ENCODE measurements around the gene PAX8.

PAX8 gene

DNA sequence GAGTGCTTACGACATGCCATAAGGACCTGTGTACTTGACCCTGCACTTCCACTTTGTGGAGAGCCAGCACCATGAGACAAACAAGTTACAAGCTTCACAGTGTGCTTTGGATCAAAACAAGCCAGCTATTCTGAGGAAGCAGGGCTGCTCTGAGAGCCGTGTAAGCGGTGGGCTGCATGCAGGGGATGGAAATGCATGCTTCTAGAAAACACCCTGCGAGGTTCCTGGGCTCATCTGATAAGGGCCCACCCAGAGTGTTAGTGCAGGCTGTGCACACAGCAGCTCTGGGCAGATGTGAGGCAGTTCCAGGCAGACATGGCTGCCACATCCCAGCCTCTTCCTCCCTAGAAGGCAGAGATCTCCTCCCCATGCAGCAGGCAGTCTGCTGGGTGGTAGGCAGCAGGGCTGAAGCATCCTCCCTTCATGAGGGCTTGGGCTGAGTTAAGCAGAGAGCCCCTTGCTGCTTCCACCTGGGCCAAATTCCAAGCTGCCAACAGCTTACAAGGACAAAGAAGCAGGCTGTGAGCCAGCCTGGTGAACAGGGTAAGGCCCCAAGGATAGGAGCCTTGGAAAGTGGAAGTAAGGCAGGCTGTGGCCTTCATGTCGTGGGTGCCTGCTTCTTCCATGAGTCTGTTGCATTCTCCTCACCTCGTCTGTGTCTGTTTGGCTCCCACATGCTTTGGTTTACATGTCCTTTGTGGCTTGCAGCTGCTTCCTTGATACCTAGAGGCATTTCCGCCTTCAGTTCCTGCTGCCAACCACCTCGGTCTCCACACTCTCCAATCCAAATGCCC is 97.3 kb downstream of the PAX8 start:
- DNase-seq, result peak; percentile 61

DNA sequence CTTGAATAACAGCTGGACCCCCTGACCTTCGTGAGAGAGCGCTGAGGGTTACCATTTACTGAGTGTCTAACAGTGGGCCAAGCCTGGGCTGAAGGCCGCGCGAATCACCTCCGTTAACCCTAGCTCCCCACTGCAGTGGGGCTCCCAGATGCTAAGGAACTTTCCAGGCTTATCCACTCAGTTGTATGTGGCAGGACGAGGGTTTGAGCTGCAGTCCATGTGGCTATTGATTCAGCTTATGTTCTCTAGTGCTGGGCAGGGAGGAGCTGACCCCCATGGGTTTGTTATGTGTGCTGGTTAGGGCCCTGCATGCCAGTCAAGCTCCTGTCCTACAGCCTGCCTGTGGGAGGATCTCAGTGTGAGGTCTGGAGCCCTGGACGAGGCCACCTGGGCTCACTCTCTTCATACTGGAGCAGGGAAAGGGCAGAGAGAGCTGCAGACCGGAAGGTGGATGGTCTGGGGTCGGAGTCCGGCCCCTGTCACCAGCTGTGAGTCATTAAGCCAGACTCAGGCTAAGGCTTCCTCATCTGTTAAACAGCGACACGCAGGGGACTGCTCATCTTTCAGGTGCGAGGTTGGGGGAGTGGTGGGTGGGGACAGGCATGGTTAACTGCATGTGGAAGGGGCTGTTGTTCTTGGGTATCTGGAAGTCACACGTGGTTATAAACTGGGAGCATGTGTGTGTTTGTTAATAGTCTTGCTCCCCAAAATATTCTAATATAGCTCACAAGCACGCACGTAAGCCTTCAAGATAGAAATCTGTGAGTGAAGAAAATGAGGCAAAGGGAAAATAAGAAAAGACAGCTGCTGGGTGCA is 98.4 kb downstream of the PAX8 start:
- no peak for DNase-seq

DNA sequence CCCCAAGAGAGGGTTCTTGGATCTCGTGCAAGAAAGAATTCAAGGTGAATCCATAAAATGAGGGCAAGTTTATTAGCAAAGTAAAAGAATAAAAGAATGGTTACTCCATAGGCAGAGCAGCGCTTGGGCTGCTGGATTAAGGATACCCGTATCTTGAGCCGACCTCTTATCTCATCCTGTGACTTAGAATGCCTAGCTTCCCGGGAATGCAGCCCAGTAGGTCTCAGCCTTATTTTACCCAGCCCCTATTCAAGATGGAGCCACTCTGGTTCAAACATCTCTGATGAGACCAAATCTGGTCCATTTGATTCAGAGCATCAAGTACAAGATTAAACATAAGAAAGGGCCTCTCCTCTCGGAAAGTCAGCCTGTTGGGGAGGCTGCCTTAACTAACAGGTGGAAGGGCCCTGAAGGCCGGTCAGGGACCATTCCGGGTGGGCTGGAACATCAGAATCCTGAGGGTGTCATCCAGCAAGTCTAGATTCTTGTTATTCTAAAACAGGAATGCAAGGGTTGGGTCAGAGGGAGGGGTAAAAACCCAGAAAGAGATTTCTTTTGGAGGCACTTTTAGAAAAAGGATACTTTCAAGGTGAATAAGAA is 99.2 kb downstream of the PAX8 start:
- no peak for DNase-seq

DNA sequence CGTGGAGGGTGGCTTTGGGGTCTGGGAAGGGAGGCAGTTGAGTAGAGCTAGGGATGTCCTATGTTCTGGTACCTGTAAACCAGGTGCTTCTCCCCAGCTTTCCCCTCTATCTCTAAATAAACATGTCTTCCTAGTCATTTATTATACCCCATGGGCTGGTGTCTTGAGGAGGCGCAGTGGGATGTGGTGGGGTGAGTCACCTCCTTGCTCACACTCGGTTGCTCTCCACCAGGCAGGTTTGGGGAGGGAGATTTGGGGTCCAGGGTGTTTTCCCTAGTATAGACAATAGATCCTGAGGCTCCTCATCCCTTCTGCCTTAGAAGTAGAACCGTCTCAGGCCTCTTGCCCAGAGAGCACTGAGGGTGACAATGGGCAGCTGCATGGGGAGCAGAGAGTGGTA is 99.8 kb downstream of the PAX8 start:
- no peak for DNase-seq

DNA sequence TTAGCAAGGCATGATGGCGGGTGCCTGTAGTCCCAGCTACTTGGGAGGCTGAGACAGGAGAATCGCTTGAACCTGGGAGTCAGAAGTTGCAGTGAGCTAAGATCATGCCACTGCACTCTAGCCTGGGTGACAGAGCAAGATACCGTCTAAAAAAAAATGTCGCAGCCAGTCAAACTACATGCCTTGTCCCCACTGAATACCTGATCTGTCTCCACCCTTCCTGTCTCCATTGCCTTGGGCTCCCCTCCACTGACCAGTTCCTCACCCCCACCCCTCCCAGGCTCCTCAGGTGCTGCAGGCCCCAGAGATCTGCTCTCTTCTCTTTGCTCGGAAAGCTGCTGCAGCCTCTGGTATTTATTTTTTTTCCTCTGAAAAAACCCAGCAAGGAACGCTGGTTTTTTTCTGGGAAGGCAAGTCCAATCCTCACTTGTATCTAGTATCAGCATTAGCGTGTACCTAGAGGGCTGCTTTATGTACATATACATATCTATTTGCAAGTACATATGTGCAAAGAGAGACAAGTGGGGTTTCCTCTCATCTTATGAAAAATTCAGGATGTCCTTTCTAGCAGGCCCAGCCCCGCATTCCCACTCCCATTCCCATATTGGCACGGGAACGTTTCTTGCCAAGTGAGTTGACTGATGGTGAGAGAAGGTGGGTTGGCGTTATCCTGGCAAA is 100.5 kb downstream of the PAX8 start:
- no peak for DNase-seq

DNA sequence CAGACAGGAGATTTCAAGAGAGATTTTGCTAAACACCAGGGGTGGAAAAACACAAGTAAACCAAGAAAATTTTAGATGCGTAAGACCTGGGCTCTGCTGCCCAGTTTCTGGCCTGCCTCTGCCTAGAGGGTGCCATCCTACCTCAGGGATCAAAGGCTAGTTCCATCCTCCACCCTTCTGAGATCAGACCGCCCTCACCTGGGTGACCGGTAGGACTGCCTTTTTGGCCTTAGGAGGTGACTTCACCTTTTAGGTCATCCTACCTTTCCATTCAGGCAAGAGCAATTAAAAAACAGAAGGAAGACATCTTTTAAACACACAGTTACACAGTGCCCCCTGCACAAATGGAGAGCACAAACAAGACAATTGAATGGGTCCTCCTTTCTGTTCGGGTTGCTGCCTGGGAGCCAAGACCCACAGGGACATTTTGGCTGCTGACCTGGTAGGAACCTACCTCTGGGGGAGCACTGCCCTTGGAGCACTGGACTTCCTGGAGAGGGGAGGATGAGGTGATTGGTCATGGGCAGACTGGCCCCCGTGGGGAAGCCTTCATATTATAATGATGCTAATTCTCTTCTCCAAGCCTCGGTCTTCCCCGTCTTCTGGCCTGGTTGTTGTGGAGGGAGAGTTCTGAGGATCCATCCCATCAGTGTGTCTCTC is 101.9 kb downstream of the PAX8 start:
- DNase-seq, result no peak

DNA sequence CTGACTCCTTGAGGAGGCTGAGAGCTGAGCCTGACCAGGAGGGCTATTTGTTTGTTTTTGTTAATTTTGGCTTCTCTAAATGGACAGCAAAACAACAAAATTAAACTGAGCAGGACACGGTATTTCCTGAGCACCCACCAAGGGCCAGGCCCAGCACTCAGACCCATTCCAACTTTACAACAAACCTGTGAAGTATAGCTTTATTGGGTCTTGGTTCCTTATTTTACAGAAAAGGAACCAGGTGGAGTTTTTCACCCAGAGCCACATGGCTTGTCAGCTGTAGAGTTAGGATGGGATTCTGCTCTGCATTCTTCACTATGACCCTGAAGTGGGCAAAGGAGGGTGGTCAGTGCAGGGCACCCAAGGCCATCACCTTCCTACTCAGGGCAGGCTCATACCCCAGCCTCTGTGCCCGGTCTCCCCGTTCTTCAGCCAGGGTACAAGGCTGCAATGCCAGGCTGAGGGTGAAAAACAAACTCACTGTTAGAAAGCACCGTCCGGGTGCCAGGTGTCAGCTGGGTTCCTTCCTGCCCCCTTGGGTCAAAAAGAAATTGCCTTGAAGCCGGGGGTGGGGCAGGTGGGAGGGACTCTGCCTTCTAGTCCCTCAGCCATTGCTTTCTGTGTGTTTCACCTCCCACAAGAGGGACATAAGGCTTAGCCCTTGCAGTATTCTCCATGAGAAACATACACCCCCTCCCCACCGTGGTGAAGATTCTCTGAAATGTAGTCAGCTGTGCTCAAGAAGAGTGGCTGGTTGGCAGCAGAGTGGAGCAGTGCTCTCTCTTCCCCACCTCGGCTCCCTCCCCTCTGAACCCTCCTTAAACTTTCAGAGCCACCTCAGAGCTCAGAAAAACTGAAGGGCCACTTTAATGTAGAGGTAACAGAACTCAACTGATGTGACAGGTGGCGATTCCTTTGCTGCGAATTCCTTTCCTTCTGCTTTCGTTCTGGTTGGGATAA is 102.7 kb downstream of the PAX8 start:
- no peak for DNase-seq

DNA sequence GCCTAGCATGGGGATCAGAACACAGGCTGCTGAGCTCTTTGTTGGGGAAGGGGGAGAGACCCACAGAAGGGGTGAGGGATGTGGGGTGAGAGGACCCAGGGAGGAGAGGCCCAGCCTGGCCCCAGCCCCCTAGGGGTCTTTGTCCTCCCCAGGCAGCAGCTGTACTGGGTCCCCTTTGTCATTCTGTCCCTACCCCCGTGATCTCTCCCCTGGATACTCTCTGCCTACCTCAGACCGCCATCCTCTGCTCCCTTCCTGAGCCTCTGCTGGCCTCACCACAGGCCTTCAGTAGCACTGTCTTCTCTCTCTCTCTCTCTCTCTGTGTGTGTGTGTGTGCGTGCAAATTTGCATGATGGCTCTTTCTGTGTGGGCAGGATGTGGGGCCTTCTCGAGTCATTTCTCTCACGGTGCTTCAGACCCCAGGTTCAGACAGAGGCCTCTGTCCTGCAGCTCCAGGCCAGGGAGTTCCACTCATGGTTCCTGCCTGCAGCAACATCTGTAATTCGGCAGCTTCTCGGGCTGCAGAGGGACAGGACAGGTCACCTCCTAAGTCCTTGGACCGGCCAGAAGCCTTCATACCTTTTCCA is 103.6 kb downstream of the PAX8 start:
- DNase-seq, result no peak

DNA sequence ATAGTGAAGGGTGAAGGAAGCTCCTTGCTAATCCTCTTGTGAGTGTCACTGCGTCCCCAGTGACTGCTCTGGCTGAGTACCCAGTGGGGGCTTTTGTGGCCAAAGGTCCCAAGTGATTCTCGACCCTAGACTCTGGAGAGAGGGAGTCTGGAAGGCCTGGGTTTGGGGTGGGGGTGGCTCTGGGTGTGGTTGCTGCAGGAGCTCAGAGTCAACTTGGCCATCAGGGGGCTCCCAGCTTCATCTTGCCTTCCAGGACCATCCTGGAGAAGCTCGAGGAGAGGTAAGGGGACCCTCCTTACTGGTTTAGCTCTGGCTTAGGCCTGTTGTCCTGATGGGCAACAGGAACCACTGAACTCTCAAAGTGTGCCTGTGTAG is 104.4 kb downstream of the PAX8 start:
- no peak for DNase-seq

DNA sequence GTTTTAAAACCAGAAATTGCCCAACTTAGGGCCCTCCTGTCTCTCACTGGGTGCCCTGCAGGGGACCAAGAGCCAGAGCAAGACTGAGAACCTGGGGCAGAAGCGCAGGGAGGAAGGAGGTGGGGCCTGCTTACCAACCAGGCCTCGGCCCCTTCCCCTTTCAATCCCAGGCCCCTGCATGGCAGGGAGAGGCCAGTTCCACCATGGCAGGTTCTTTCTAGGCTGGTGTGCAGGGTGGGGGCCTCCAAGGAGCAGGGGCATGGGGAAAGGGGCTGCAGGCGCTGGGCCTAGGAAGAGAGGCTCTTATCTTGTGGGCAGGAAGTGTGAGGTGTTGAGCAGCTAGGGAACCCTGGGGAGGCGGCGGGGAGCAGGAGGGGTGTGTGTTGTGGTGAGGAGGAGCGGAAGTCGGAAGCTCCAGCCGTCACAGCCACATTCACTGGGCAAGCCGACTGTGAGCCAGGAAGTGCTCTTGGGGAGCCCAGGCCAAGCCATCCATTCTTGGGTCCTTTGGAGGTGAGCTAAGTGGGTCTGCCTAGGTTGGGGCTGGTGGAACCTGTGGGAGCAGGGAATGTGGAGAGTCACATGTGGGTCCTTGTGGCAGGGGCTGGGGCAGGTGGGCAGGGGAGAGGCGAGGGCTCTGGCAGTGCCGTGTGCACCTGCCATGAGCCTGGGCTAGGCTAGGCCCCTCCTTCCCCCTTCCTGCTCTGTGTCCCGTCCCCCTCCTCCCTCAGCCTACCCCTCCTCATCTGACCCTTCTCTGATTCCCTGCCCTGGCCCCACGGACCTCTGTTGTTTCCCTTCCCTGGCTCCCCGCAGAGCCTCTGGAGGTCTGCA is 105.0 kb downstream of the PAX8 start, which contains the start of gene PSD4:
Gene PSD4, plus strand, starts transcription at position 430 of the 834 bp plus-strand sequence. CDS start 8,486 bp downstream, outside the sequence.
- DNase-seq, result peak; percentile 86

DNA sequence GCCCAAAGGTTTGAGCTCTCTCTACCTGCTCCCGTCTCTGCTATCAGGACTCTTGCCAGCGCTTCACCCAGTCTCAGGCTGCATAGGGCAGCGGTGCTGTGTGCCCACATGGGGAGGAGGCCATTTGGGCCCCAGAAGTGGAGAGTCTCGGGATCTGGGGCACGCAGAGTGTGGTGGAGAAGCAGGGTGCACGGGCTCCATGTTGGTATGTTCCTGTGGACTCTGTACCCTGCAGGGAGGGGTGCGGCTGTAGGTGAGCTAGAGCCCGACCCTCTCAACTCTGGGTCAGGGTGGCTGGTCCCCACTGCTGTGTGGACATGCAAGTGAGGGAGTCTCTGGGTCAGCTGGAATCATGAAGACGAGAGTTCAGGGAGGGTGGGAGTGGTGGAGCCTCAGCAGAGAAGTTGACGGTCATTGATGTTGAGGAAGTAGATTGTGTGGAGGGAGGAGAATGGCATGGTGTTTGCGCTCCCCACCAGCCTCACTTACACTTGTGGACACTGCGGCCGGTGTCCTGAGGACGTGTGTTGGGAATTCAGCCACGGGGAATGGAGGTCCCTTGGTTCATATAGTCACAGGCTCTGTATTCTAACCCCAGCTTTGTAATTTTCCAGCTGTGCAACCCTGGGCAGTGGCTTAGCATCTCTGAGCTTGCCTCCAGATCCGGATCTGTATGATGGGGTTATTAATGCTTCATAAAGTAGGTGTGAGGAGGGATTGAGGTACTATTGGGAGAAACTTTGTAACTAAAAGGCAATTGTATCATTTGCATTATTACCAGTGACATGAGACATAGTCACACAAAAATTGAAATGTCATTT is 105.8 kb downstream of the PAX8 start:
- DNase-seq, result no peak

DNA sequence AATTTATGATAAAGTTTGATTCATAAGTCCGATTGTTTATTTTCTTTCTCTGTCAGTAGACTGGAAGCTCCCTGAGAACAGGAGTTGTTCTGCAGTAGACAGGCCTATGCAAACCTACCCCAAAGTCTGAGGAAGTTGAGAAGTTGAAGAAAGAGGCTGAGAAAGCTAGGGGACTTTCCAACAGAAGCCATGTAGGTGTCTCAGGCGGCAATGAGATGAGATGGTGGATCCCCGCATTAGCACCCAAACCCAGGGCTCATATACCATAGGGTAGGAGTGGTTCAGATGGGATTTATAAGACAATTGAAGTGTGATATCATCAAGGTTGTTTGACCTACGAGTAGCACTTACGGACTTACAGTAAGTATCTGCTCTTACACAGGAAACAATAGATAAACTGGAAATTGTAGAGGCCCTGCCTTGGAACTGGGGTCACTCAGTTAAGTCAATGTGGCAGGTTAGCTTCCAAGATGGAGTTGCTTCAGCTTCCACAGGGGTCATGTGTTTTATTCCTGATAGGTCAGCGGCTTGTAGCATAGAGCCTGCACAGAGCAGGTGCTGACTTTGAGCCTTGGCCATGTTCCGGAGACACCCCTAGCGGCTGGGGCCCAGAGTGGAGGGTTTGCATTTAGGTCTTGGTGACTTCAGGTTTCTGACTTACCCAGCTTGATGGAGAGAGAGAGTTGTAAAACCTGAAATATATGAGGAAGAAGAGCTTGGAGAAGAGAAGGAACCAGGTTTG is 107.2 kb downstream of the PAX8 start:
- DNase-seq, result no peak

DNA sequence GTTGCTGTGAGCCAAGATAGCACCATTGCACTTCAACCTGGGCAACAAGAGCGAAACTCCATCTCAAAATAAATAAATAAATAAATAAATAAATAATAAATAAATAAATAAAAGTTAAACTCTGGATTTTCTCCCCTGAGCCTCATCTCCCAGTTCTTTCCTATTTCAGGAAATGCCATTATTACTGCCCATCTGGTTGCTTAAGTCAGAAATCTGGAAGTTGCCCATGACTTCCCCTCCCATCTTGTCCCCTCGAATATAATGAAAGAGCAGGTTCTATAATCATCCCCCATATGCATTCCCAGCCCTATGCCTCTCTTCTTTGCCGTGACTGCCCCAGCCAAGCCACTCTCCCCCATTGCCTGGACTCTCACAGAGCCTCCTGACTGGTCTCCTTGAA is 109.1 kb downstream of the PAX8 start:
- DNase-seq, result no peak

DNA sequence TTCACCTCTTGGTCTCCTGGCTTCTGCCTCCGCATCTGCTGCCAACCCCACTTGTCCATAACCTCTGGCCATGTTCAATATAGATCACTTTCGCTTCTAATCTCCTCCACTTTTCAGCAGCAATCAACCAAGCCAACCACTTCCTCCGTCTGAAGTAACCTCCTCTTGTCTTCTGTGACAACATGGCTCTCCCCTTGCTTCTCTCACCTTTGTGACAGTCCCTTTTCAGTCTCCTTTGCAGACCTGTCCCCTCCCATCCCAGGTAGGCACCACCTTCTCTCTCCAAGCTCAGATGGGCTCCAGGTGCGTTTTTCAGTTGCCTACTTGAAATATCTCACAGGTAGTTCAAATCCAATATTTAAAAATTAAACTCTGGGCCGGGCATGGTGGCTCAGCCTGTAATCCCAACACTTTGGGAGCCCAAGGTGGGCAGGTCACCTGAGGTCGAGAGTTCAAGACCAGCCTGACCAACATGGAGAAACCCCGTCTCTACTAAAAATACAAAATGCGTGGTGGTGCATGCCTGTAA is 109.7 kb downstream of the PAX8 start:
- DNase-seq, result no peak

DNA sequence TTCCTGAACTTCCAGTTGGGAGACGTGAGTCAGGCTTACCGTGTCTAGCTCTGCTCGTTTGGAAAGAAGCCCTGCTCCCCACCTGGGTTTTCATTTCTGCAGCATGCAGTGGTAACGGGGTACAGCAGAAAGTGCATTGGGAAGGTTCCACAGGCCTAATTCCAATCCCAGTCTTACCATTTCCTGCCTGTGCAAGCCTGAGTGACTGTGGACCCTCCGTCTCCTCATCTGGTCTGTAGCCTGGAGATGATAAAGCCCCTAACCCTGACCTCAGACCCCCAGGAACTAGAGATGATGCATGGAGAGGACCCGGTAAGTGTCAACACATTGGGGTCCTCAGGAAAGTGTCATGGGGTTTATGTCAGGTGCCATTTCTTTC is 110.8 kb downstream of the PAX8 start:
- no peak for DNase-seq

DNA sequence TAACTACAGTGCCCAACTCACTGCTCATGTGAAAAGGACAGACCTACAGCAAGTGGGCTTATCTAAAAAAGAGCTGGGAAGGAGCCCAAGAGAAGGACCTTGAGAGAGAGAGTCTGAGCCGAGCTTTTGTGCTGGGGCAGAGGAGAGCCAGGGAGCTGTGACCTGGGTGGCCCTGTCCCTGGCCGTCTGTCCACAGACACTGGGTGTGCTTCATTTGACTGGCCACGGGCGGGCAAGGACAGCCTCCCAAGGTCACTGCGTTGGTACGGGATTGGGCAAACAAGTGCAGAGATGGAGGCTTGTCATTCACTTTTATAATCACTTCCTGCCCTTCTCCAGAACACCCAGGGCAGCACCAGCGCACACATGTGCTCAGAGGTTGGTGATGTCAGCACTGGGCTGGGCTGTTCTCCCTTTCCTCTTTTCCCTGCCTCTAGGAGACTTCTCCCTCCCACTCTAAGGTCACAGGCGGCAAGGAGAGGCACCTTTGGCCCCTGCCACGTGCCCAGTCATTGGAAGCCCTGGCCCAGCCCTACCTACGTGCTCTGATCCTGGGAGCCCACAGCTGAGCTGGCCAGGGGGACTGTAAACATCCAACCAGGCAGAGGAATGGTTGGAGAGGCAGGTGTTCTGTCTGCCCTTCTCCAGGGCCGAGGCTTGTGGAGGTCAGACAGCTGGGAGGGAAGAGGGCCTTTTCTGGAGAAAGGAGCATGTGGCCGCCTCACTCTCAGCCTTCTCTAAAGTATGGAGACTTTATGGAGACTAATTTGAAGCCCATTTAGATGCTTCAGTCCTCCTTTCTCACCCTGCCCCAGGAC is 111.4 kb downstream of the PAX8 start:
- DNase-seq, result no peak

DNA sequence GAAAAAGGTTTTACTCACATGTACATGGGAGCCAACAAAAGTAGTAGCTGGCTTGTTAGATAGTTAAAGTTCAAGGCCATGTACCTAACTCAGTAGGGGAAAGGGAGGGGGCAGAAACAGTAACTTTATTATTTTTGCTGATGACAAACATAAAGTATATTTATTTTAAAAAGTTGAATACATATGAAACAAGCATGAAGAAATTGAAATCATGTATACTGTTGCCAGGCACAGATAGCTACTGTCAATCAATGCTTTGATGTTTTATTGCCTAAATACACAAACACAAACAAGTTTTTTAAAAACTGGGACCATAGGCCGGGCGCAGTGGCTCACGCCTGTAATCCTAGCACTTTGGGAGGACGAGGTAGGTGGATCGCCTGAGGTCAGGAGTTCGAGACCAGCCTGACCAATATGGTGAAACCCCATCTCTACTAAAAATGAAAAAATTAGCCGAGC is 112.5 kb downstream of the PAX8 start:
- no peak for DNase-seq
